Skeletal muscle tissue (tissue), 4 donors: ENCODE results near the gene PRXL2B. TPM values are rescaled to one million over a fixed set of nuclear protein-coding genes. Genes with fewer than 3 reads are reported as not detected.
A peak's percentile ranks its signal among the peaks of the same experiment; 100 is the strongest.

Source experiments
- H3K27ac ChIP-seq: one replicate; pipeline ENCODE4 v1.7.0; 2013; ENCODE audit warnings: mild to moderate bottlenecking, low read depth, low read length, inconsistent platforms
- H3K27me3 ChIP-seq, 3 donors: one replicate each; pipeline ENCODE4 v1.7.0; 2013; ENCODE audit warnings: low read length in 3 of 3; ENCODE audit not compliant: control insufficient read depth in 3 of 3, insufficient read depth in 3 of 3
- H3K36me3 ChIP-seq, 3 donors: one replicate each; pipeline ENCODE4 v1.7.0; 2013; ENCODE audit warnings: low read length in 3 of 3; ENCODE audit not compliant: control insufficient read depth in 3 of 3, insufficient read depth in 3 of 3
- H3K4me1 ChIP-seq, 3 donors: one replicate each; pipeline ENCODE4 v1.7.0; 2013; ENCODE audit warnings: low read length in 3 of 3, mild to moderate bottlenecking in 3 of 3; ENCODE audit not compliant: control insufficient read depth in 3 of 3, insufficient read depth in 3 of 3
- H3K4me3 ChIP-seq, 3 donors: one replicate each; pipeline ENCODE4 v1.7.0; 2013; ENCODE audit warnings: low read length in 3 of 3
- H3K9ac ChIP-seq, 3 donors: one replicate each; pipeline ENCODE4 v1.7.0; 2013; ENCODE audit warnings: low read length in 3 of 3, mild to moderate bottlenecking in 3 of 3, moderate library complexity in 2 of 3, low read depth in 1 of 3
- H3K9me3 ChIP-seq, 3 donors: one replicate each; pipeline ENCODE4 v1.7.0; 2013; ENCODE audit warnings: low read length in 3 of 3; ENCODE audit not compliant: control insufficient read depth in 3 of 3
- total RNA-seq: library from RNA; depleted of rRNA; stranded (reverse); fragments of >200 nt; gene quantifications from one replicate; pipeline ENCODE4 v1.2.3, GENCODE V29; 2014
- donor health status: Osteomylitis.

Gene PRXL2B, protein sequence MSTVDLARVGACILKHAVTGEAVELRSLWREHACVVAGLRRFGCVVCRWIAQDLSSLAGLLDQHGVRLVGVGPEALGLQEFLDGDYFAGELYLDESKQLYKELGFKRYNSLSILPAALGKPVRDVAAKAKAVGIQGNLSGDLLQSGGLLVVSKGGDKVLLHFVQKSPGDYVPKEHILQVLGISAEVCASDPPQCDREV
- 5.7 TPM for total RNA-seq

GRCh38 chr1:2586154-2587070 is at the start of gene PRXL2B:
TSS of gene PRXL2B (plus strand) at chr1:2586777. CDS start at chr1:2586886, 109 bp downstream.
- Histone ChIP-seq H3K27me3 (peaks cover 4 to 10% (median 7%) of the 10 kb centered on the region in 3 donors), H3K4me3 (peak within 1 kb of the TSS; percentile 63 to 93 (median 81)), H3K4me1 (peaks cover 12 to 32% (median 16%) of the 10 kb centered on the region in 3 donors), H3K36me3 (no peaks in the 10 kb centered on the region), H3K27ac (peak within 1 kb of the TSS; percentile 87), H3K9ac (peak within 1 kb of the TSS; percentile 61 to 89 (median 85)), H3K9me3 (no peaks in the 10 kb centered on the region)

DNA sequence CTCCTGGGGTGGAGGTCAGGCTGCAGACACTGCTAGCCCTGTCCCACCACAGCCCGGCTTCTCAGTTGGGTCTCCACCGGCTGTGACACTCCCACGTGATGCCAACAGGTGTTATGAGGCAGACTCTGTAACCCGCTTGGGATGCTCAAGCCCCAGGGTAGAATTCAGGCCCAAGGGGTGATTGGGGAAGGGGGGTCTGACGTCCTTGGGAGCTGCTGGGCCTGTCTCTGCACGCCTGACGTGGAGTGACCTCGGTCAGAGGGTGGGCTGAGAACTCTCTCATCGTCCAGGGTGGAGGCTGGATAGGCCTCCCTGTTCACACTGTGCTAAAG is 48.8 kb upstream of the PRXL2B start:
- H3K4me3 ChIP-seq, result no peak overlapping the region
- H3K36me3 ChIP-seq, result no peaks in the 10 kb centered on the region
- H3K27ac ChIP-seq, result no peak overlapping the region
- peaks cover 41 to 69% (median 67%) of the 10 kb centered on the region in 3 donors for H3K27me3 ChIP-seq
- H3K9me3 ChIP-seq, result no peaks in the 10 kb centered on the region
- H3K4me1 ChIP-seq, result peaks cover 6 to 12% (median 9%) of the 10 kb centered on the region in 3 donors
- no peak overlapping the region for H3K9ac ChIP-seq

DNA sequence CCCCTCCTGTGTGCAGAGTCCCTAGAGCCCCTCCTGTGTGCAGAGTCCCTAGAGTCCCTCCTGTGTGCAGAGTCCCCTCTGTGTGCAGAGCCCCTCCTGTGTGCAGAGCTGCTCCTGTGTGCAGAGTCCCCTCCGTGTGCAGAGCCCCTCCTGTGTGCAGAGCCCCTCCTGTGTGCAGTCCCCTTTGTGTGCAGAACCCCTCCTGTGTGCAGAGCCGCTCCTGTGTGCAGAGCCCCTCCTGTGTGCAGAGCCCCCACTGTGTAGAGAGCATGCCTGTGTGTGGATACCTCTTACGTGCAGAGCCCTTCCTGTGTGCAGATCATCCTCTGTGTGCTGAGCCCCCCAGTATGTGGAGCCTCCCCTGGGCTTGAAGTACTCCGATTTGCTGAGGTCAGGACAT is 48.2 kb upstream of the PRXL2B start:
- Histone ChIP-seq H3K9me3 (no peaks in the 10 kb centered on the region), H3K27ac (no peak overlapping the region), H3K27me3 (peaks cover 46 to 75% (median 73%) of the 10 kb centered on the region in 3 donors), H3K36me3 (no peaks in the 10 kb centered on the region), H3K4me3 (no peak overlapping the region), H3K4me1 (peaks cover under 1 to 6% (median 3%) of the 10 kb centered on the region in 3 donors), H3K9ac (no peak overlapping the region)

GRCh38 chr1:2538872-2539271 is 47.7 kb upstream of the PRXL2B start:
- no peaks in the 10 kb centered on the region for H3K9me3 ChIP-seq
- peaks cover 49 to 79% (median 78%) of the 10 kb centered on the region in 3 donors for H3K27me3 ChIP-seq
- H3K4me1 ChIP-seq, result peaks cover 2 to 7% (median 6%) of the 10 kb centered on the region in 3 donors
- no peak overlapping the region for H3K9ac ChIP-seq
- H3K27ac ChIP-seq, result no peak overlapping the region
- H3K4me3 ChIP-seq, result no peak overlapping the region
- no peaks in the 10 kb centered on the region for H3K36me3 ChIP-seq

GRCh38 chr1:2539312-2539907 is 47.2 kb upstream of the PRXL2B start:
- Histone ChIP-seq H3K27ac (no peak overlapping the region), H3K27me3 (peaks cover 51 to 83% (median 83%) of the 10 kb centered on the region in 3 donors), H3K36me3 (no peaks in the 10 kb centered on the region), H3K9ac (no peak overlapping the region), H3K4me1 (peaks cover 8 to 11% (median 11%) of the 10 kb centered on the region in 3 donors), H3K9me3 (no peaks in the 10 kb centered on the region), H3K4me3 (no peak overlapping the region)

GRCh38 chr1:2540816-2541492 is 45.6 kb upstream of the PRXL2B start:
- no peaks in the 10 kb centered on the region for H3K36me3 ChIP-seq
- peaks cover 58 to 84% (median 77%) of the 10 kb centered on the region in 3 donors for H3K27me3 ChIP-seq
- H3K4me1 ChIP-seq, result peaks cover 14 to 18% (median 15%) of the 10 kb centered on the region in 3 donors
- no peak overlapping the region for H3K9ac ChIP-seq
- no peak overlapping the region for H3K27ac ChIP-seq
- no peaks in the 10 kb centered on the region for H3K9me3 ChIP-seq
- H3K4me3 ChIP-seq, result no peak overlapping the region

GRCh38 chr1:2541619-2542245 is 44.8 kb upstream of the PRXL2B start:
- H3K4me1 ChIP-seq, result peaks cover 15 to 23% (median 18%) of the 10 kb centered on the region in 3 donors
- H3K27ac ChIP-seq, result no peak overlapping the region
- H3K36me3 ChIP-seq, result no peaks in the 10 kb centered on the region

DNA sequence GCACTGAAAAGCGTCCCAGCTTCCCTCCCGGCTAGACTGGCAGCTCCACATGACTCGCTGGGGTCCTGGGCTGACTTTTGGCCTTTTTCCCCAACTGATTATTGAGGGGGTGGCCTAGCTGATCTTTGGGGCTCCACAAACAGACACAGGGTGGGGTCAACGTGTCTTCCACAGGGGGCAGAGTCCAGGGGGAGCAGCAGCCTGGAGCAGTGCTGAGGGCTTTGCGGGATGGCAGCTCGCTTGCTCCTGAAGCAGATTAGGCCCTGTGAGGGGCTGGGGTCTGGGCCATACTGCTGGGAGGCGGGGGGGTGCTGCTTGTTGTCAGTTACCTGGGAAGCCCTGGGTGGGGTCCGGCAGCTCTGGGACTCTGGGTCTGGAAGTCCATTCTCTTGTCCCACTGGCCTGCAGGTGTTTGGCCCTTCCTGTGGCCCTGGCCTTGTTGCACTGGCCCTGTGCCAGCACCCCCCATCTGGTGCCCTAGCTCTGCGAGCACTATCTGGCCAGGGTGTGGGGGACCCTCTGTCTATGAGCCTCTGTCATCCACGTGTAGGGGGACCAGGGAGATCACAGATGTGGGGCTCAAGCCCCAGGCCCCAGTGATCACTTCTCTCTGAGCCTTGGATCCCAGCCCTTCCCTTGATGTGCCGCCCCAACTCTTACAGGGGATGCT is 44.2 kb upstream of the PRXL2B start:
- no peaks in the 10 kb centered on the region for H3K36me3 ChIP-seq
- no peak overlapping the region for H3K9ac ChIP-seq
- H3K4me1 ChIP-seq, result peaks cover 18 to 28% (median 22%) of the 10 kb centered on the region in 3 donors
- no peaks in the 10 kb centered on the region for H3K9me3 ChIP-seq
- H3K27ac ChIP-seq, result no peak overlapping the region
- peaks cover 61 to 82% (median 77%) of the 10 kb centered on the region in 3 donors for H3K27me3 ChIP-seq
- H3K4me3 ChIP-seq, result no peak overlapping the region

More at GRCh38 chr1:2541619-2542245, 44.8 kb upstream of the PRXL2B start:
- Histone ChIP-seq H3K27me3 (peaks cover 61 to 82% (median 76%) of the 10 kb centered on the region in 3 donors), H3K9ac (no peak overlapping the region), H3K9me3 (no peaks in the 10 kb centered on the region), H3K4me3 (no peak overlapping the region)
